Gastrocnemius medialis (tissue), 4 donors: ENCODE results near the gene LRRC51. TPM values are rescaled to one million over a fixed set of nuclear protein-coding genes. Genes with fewer than 3 reads are reported as not detected.
A peak's percentile ranks its signal among the peaks of the same experiment; 100 is the strongest.

ENCODE experiments used
- ATAC-seq, 2 donors: fragments of 150-250 bp; one replicate each; pipeline ENCODE4 v1.9.1; 2016
- DNase-seq, 2 donors: peaks; one replicate each; pipeline ENCODE4 v3.0.0-alpha.2; 2019
- H3K27ac ChIP-seq, 4 donors: fragments of 200-600 bp; sonication (generic); 1 replicate in 1 of 4; 2 replicates in 3 of 4; pipeline ENCODE4 v1.5.1; 2016 to 2018; ENCODE audit warnings: mild to moderate bottlenecking in 2 of 4, moderate library complexity in 1 of 4
- H3K27me3 ChIP-seq, 3 donors: fragments of 200-600 bp; sonication (generic) in 2 of 3; 1 replicate in 1 of 3; 2 replicates in 2 of 3; pipeline versions ENCODE4 v1.5.1 to v1.6.0; 2016 to 2019; ENCODE audit warnings: mild to moderate bottlenecking in 1 of 3, moderate library complexity in 1 of 3
- H3K36me3 ChIP-seq, 2 donors: fragments of 200-600 bp; sonication (generic) in 1 of 2; one replicate each; pipeline ENCODE4 v1.5.1; 2017 to 2018
- H3K4me1 ChIP-seq, 2 donors: fragments of 200-600 bp; sonication (generic) in 1 of 2; one replicate each; pipeline ENCODE4 v1.5.1; 2016 to 2017; ENCODE audit warnings: mild to moderate bottlenecking in 2 of 2
- H3K4me3 ChIP-seq, 4 donors: fragments of 200-600 bp; sonication (generic) in 3 of 4; 1 replicate in 1 of 4; 2 replicates in 3 of 4; pipeline ENCODE4 v1.5.1; 2016 to 2019; ENCODE audit warnings: mild to moderate bottlenecking in 2 of 4
- H3K9me3 ChIP-seq, 3 donors: fragments of 200-600 bp; sonication (generic) in 2 of 3; 1 replicate in 1 of 3; 2 replicates in 2 of 3; pipeline ENCODE4 v1.5.1; 2016 to 2019
- CTCF ChIP-seq, 5 experiments: fragments of 450-650 bp in 3 of 5; fragments of 200-600 bp in 2 of 5; sonication (generic) in 2 of 5; IDR thresholded peaks in 4 of 5; conservative IDR thresholded peaks in 1 of 5; 1 replicate in 4 of 5; 2 replicates in 1 of 5; pipeline ENCODE4 v1.5.1; 2016 to 2019; ENCODE audit warnings: antibody characterized with exemption in 5 of 5, mild to moderate bottlenecking in 3 of 5, moderate library complexity in 3 of 5
- POLR2A ChIP-seq, 2 donors: fragments of 450-650 bp; IDR thresholded peaks; one replicate each; pipeline ENCODE4 v1.6.1; 2017; ENCODE audit warnings: antibody characterized with exemption in 2 of 2, mild to moderate bottlenecking in 2 of 2, moderate library complexity in 2 of 2
- in situ Hi-C, 4 donors: fragments of 200-750 bp; cut with MboI; loops; one replicate each; pipeline versions ENCODE4 v1.15.0 to v1.8.0; 2017; ENCODE audit warnings: low sequenced_read_pairs in 4 of 4
- intact Hi-C: fragments of 100-400 bp; cut with DNase I; formaldehyde crosslinking; loops from one replicate; pipeline ENCODE4 v1.15.1; 2023; ENCODE audit warnings: low total_unique reads
- total RNA-seq, 4 donors: library from RNA; depleted of rRNA; stranded (reverse); fragments of >200 nt; gene quantifications; one replicate each; pipeline versions ENCODE4 v1.1.0 to v1.2.3, GENCODE V29; 2016

The LRRC51 gene
- total RNA-seq, 4 donors from 2014 or later: 3.6 to 9.5 (median 5.3) TPM

- peak overlapping the region; percentile 87 to 97 (median 97) for H3K27ac ChIP-seq
- in situ Hi-C loops (loop anchor here in 2 of 4 donors (5.0 kb wide), 1 partner anchor 36 kb away; no protein-coding TSS in a partner anchor), intact Hi-C loops (loop anchor here (1.0 kb wide), 2 partner anchors 39 to 62 kb away; partner anchors contain the start of genes LAMTOR1, LRRC51 and NUMA1)
- ATAC-seq (peak; percentile 49 to 52), DNase-seq (peak; percentile 76 to 85)
- TF ChIP-seq POLR2A (IDR thresholded peaks at IDR 0.05): peak; percentile 45 to 52
- no peak for TF ChIP-seq CTCF (IDR thresholded peaks at IDR 0.05 in 4 of 5, conservative IDR thresholded peaks at IDR 0.05 in 1 of 5)
- no peaks in the 10 kb centered on the region for H3K36me3 ChIP-seq
- H3K9me3 ChIP-seq: no peaks in the 10 kb centered on the region
- peak overlapping the region; percentile 57 to 83 (median 70) for H3K4me3 ChIP-seq
- H3K27me3 ChIP-seq: no peaks in the 10 kb centered on the region
- peaks cover 33 to 43% of the 10 kb centered on the region in 2 donors for H3K4me1 ChIP-seq
Measured at GRCh38 chr11:72041364-72042063, 39.1 kb upstream of the LRRC51 start.

- in situ Hi-C loops: loop anchor here in 2 of 4 donors (5.0 kb wide), 1 partner anchor 35 kb away; no protein-coding TSS in a partner anchor
- peaks cover 26 to 37% of the 10 kb centered on the region in 2 donors for H3K4me1 ChIP-seq
- no peak for TF ChIP-seq CTCF (IDR thresholded peaks at IDR 0.05 in 4 of 5, conservative IDR thresholded peaks at IDR 0.05 in 1 of 5)
- TF ChIP-seq POLR2A (IDR thresholded peaks at IDR 0.05): peak in 1 of 2 donors; percentile 7
Measured at GRCh38 chr11:72042064-72042745, 38.4 kb upstream of the LRRC51 start.

GRCh38 chr11:72045849-72046248 lies 34.8 kb upstream of the LRRC51 start:
- no peak for ATAC-seq
- no peak overlapping the region for H3K27ac ChIP-seq
- H3K4me1 ChIP-seq: peaks cover 6 to 10% of the 10 kb centered on the region in 2 donors

More at GRCh38 chr11:72042064-72042745, 38.4 kb upstream of the LRRC51 start:
- intact Hi-C loops: no loop called here
- no peaks in the 10 kb centered on the region for H3K36me3 ChIP-seq
- no peaks in the 10 kb centered on the region for H3K27me3 ChIP-seq
- H3K9me3 ChIP-seq: no peaks in the 10 kb centered on the region
- DNase-seq: no peak
- peak overlapping the region; percentile 87 to 97 (median 97) for H3K27ac ChIP-seq
- no peak for ATAC-seq
- peak overlapping the region; percentile 57 to 83 (median 70) for H3K4me3 ChIP-seq

More at GRCh38 chr11:72045849-72046248, 34.8 kb upstream of the LRRC51 start:
- H3K9me3 ChIP-seq: no peaks in the 10 kb centered on the region
- no peak for DNase-seq
- no peak for TF ChIP-seq POLR2A (IDR thresholded peaks at IDR 0.05)
- no peak for TF ChIP-seq CTCF (IDR thresholded peaks at IDR 0.05 in 4 of 5, conservative IDR thresholded peaks at IDR 0.05 in 1 of 5)
- in situ Hi-C loops: no loop called here
- intact Hi-C loops: no loop called here
- no peak overlapping the region for H3K4me3 ChIP-seq
- no peaks in the 10 kb centered on the region for H3K36me3 ChIP-seq
- H3K27me3 ChIP-seq: no peaks in the 10 kb centered on the region
